ENCODE results near the gene CYP8B1.

DNA sequence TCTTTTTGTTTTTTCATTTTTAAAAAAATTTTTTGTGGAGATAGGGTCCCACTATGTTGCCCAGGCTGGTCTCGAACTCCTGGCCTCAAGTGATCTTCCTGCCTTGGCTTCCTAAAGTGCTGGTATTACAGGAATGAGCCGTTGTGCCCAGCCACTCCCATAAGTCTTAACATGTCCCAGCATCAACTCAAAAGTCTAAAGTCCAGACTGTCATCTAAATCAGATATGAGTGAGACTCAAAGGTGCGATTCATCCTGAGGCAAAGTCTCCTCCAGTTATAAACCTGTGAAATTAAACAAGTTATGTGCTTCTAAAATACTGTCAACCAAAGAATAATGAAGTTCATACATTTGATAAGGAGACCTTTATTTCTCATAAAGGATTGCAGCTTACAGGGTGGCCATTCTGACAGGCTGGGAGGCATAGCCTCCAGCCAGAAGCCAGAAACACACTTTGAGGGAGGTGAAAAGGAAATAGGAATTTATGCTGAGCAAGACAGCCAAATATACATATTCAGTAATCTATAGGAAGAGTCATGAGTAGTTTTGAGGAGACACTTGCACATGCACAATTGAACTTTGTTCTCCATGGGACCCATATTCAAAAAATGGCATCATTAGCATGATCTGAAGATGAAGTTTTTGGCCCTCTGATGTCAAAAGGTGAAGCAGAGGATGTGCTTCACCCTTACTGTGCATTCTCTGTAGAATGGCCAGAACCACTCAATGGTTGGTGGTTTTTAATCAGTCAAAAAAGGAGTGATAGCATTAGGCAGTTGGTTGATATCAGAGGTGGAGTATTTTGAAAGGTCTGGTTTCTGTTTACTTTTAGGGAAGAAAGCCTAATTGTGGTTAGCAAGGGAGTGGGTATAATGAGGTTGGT is 19.3 kb upstream of the CYP8B1 start:
- TF ChIP-seq EZH2 (IDR thresholded peaks at IDR 0.05; ENCODE audit: low read length, missing control alignments), result no peak
- TF ChIP-seq, protein P1, sequence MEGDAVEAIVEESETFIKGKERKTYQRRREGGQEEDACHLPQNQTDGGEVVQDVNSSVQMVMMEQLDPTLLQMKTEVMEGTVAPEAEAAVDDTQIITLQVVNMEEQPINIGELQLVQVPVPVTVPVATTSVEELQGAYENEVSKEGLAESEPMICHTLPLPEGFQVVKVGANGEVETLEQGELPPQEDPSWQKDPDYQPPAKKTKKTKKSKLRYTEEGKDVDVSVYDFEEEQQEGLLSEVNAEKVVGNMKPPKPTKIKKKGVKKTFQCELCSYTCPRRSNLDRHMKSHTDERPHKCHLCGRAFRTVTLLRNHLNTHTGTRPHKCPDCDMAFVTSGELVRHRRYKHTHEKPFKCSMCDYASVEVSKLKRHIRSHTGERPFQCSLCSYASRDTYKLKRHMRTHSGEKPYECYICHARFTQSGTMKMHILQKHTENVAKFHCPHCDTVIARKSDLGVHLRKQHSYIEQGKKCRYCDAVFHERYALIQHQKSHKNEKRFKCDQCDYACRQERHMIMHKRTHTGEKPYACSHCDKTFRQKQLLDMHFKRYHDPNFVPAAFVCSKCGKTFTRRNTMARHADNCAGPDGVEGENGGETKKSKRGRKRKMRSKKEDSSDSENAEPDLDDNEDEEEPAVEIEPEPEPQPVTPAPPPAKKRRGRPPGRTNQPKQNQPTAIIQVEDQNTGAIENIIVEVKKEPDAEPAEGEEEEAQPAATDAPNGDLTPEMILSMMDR (conservative IDR thresholded peaks at IDR 0.05 in 1 of 2, IDR thresholded peaks at IDR 0.05 in 1 of 2; ENCODE audit: low read depth in 1 of 2, low read length in 2 of 2), result no peak

Measured in fibroblast of lung (primary cell).